AG09319 (cell line): ENCODE data around the gene FAM53C.

Experiments
- DNase-seq: peaks from one replicate; pipeline ENCODE4 v3.0.0-alpha.2; 2010; ENCODE audit warnings: low read depth; ENCODE audit errors: extremely low read depth
- TF ChIP-seq, protein P1 (sequence below): IDR thresholded peaks from 2 replicates; pipeline ENCODE4 v1.5.1; 2011; ENCODE audit warnings: low read depth, mild to moderate bottlenecking, inconsistent platforms, low read length, moderate library complexity

FAM53C gene

DNA sequence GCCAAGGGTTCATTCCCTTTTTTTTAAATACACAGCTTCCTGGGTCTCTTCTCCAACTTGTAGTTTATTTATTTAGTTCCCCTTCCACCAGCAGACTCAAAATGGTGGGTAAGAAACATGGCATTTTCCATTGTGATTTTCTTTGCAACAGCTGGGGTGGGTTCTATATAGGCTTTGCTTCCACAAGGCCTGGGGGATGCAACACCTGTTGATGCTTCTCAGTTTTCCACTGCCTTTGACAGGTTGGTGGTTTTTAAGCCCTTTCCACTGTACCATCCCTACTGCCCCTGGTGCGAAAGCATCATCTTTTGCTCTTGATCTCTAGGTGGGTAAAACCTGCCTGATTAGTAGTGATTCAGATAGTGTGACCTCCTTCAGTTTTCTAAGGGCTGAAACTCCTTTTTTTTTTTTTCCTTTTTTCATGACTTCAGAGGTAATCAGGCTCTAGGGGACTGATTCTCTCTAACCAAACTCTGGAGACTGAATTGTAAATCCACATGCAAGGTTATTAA is 22.9 kb downstream of the FAM53C start:
- no peak for DNase-seq

DNA sequence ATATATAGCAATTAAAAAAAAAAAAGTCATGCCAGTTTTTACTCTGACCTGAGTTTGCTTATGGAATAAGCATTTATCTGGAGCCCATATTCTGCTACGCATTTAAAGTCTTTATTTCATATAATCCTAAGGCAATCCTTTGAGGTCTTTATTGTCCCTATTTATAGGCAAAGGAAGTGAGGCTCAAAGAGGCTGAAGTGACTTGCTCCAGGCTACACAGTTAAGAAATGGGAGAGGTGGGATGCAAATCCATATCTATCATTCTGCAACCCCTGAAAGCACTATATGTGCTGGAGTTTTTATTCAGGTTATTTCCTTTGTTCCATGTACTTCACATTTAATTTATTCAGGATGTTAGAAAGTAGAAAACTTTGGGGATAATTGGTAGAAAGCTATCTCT is 26.5 kb downstream of the FAM53C start:
- DNase-seq, result no peak
- TF ChIP-seq, protein P1, sequence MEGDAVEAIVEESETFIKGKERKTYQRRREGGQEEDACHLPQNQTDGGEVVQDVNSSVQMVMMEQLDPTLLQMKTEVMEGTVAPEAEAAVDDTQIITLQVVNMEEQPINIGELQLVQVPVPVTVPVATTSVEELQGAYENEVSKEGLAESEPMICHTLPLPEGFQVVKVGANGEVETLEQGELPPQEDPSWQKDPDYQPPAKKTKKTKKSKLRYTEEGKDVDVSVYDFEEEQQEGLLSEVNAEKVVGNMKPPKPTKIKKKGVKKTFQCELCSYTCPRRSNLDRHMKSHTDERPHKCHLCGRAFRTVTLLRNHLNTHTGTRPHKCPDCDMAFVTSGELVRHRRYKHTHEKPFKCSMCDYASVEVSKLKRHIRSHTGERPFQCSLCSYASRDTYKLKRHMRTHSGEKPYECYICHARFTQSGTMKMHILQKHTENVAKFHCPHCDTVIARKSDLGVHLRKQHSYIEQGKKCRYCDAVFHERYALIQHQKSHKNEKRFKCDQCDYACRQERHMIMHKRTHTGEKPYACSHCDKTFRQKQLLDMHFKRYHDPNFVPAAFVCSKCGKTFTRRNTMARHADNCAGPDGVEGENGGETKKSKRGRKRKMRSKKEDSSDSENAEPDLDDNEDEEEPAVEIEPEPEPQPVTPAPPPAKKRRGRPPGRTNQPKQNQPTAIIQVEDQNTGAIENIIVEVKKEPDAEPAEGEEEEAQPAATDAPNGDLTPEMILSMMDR, result no peak

More for the DNA sequence above, 22.9 kb downstream of the FAM53C start:
- TF ChIP-seq, protein P1, result no peak

DNA sequence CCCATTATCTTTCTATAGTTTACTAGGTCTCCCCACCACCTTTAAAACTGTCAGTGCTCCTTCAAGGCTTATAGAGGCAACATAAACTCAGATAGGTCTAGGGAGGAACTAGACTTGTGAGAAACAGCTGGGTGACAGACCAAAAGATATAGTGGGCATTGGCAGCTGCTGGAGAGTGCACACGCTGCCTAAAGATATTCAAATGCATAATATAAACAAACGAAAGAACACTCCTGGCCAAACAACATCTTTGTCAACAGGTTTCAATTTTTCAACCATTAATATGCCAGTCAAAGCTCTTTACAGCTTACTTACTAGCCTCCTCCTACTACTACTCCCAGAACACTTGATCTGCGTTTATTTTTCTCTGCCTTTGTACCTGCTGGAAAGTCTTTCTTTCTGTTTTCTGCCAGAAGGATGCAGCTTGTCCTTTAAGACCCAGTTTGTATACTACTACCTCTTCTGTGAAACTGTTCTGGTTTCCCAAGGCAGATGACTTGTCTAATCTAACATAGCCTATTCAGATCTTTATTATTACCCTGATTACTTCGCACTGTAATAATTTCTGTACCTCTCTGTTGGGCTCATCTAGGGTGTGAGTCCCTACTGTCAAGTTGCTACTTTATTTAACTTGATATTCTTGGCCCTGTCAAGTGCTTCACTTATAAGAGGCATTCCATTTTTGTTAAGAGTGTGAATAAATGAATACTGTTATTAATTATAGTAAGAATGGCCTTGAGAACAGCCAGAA is 28.7 kb downstream of the FAM53C start:
- TF ChIP-seq, protein P1, result no peak
- DNase-seq, result no peak

DNA sequence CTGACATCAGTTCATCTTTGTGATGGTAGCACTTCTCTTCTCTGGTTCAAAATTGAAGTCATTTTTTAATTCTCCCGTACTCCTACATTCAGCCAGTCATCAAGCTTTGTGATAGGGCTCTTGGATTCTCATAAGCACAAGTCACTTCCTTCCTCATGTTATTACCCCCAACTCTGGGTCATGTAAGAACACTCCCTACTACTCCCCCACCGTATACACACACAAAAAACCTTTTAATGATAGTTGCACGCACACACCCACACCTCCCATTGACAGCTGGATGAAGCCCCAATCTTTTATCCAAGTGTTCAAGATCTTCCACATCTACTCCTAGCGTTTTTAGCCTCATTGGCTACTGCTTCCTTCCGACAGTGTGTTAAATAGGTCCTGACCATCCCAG is 31.2 kb downstream of the FAM53C start:
- TF ChIP-seq, protein P1, result no peak
- no peak for DNase-seq

DNA sequence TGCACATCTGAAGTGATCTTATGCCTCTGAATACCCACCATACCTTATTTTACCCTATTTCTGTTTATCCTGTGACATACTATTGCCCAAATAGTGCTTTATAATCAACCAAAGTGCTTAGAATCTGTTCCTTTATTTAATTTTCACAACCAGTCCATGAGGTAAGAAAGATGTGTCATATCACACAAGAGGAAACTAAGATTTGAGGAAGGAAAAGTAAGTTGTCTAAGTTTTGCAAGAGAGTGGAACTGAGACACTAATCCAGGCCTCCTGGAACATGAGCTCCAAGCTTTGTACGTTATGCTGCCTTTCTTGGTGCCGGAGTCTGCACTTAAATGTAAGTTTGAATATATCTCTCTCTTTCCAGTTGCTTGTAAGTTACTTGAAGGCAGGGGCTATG is 31.6 kb downstream of the FAM53C start:
- TF ChIP-seq, protein P1, result no peak
- DNase-seq, result no peak

DNA sequence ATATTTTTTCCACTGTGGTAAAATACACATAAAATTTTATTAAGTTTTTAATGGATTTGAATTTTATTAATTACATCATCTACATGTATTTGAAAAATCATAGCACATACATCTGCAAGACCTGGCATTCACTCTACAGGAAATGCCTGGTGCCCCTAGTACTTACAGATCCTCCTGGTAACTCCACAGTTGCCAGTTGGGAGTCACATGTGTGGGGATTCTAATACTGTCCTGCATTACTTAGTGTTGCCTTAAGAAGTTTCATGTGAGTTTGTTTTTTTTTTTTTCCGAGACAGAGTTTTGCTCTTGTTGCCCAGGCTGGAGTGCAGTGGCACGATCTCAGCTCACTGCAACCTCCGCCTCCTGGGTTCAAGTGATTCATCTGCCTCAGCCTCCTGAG is 32.5 kb downstream of the FAM53C start:
- TF ChIP-seq, protein P1, result no peak
- no peak for DNase-seq

DNA sequence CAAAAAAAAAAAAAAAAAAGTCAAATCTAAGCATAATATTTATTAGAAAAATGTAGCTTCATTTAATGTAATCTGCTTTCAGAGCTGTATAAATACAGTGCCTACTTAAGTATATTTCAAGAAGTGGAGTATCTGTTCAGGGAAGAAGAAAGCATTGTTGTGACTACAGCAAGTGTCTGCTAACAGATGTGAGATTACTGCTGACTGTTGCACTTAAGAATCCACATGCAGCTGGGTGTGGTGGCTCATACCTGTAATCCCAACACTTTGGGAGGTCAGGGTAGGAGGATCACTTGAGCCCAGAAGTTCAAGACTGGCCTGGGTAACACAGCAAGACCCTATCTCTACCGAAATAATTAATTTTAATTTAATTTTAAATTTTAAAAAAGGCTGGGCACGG is 33.4 kb downstream of the FAM53C start:
- no peak for DNase-seq
- TF ChIP-seq, protein P1, result no peak
